ENCODE measurements around the gene B3GNT2.
A peak's percentile ranks its signal among the peaks of the same experiment; 100 is the strongest.
"Not testable (repeated sequence)": the region's sequence is repeated elsewhere in the genome, so short reads cannot be mapped to it uniquely, and the experiment has no call there.

B3GNT2 gene

GRCh38 chr2:62243983-62244382, 48.1 kb downstream of the B3GNT2 start:
- no peak for DNase-seq

GRCh38 chr2:62248226-62248625, 52.3 kb downstream of the B3GNT2 start:
- no peak for DNase-seq

GRCh38 chr2:62250239-62250638, 54.3 kb downstream of the B3GNT2 start:
- DNase-seq, result no peak

GRCh38 chr2:62254424-62255266, 58.7 kb downstream of the B3GNT2 start:
- DNase-seq, result no peak

GRCh38 chr2:62257466-62257865, 61.6 kb downstream of the B3GNT2 start:
- DNase-seq, result no peak

- no peak for DNase-seq
Measured at GRCh38 chr2:62263076-62263715, 67.3 kb downstream of the B3GNT2 start.

GRCh38 chr2:62264186-62264585, 68.3 kb downstream of the B3GNT2 start:
- no peak for DNase-seq

GRCh38 chr2:62265106-62265505, 69.2 kb downstream of the B3GNT2 start:
- DNase-seq, result no peak

GRCh38 chr2:62266433-62267038, 70.6 kb downstream of the B3GNT2 start:
- DNase-seq, result peak; percentile 66

- no peak for DNase-seq
Measured at GRCh38 chr2:62267696-62268095, 71.8 kb downstream of the B3GNT2 start.

GRCh38 chr2:62268681-62269188, 72.8 kb downstream of the B3GNT2 start:
- DNase-seq, result not testable (repeated sequence)

- DNase-seq, result no peak
Measured at GRCh38 chr2:62270728-62271127, 74.8 kb downstream of the B3GNT2 start.

All from fibroblast of skin of right quadriceps (primary cell).